C4-2B (cell line): ENCODE measurements around the gene GNPTAB.

ENCODE experiments used
- ZFX ChIP-seq: fragments of 450-650 bp; IDR thresholded peaks from 2 replicates; pipeline ENCODE4 v1.6.1; 2017
- TF ChIP-seq, protein P1 (sequence below): fragments of 450-650 bp; conservative IDR thresholded peaks from 2 replicates; pipeline ENCODE4 v1.5.1; 2017; ENCODE audit warnings: mild to moderate bottlenecking

DNA sequence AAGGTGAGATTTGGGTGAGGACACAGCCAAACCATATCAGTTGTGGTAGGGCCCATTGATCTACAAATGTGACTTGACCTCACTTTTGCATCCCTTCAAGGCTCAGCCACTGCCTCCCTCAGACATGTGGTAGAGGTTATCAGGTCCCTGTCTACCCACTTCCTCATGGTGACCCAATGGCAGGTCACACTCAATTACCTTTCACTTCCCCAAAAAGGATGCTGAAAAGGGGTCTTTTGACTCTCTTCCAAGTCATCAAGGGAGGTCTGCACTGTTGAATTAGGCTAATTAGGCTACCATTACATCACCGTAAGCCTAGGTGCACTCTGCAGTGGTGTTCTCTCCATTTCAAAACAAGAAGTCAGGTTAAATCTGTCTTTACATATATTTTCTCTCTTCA is 24.0 kb upstream of the GNPTAB start:
- TF ChIP-seq, protein P1, sequence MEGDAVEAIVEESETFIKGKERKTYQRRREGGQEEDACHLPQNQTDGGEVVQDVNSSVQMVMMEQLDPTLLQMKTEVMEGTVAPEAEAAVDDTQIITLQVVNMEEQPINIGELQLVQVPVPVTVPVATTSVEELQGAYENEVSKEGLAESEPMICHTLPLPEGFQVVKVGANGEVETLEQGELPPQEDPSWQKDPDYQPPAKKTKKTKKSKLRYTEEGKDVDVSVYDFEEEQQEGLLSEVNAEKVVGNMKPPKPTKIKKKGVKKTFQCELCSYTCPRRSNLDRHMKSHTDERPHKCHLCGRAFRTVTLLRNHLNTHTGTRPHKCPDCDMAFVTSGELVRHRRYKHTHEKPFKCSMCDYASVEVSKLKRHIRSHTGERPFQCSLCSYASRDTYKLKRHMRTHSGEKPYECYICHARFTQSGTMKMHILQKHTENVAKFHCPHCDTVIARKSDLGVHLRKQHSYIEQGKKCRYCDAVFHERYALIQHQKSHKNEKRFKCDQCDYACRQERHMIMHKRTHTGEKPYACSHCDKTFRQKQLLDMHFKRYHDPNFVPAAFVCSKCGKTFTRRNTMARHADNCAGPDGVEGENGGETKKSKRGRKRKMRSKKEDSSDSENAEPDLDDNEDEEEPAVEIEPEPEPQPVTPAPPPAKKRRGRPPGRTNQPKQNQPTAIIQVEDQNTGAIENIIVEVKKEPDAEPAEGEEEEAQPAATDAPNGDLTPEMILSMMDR = no peak
- no peak for TF ChIP-seq ZFX
